Liver (tissue), 9 donors: ENCODE measurements around the gene ADSS2. TPM values are rescaled to one million over a fixed set of nuclear protein-coding genes. Genes with fewer than 3 reads are reported as not detected.
A peak's percentile ranks its signal among the peaks of the same experiment; 100 is the strongest.

Experiments used
- DNase-seq: peaks from one replicate; pipeline ENCODE4 v3.0.0-alpha.2; 2017; ENCODE audit warnings: low spot score
- H3K27ac ChIP-seq, 2 donors: one replicate each; pipeline ENCODE4 v1.7.0; 2013; ENCODE audit warnings: inconsistent platforms in 2 of 2, low read length in 2 of 2, control low read depth in 1 of 2, low read depth in 1 of 2, mild to moderate bottlenecking in 1 of 2
- H3K27me3 ChIP-seq, 4 donors: one replicate each; pipeline versions ENCODE4 v1.6.1 to v1.7.0; 2013; ENCODE audit warnings: low read length in 3 of 4, inconsistent platforms in 1 of 4, mild to moderate bottlenecking in 1 of 4, moderate library complexity in 1 of 4; ENCODE audit not compliant: control insufficient read depth in 4 of 4, insufficient read depth in 4 of 4
- H3K36me3 ChIP-seq, 4 donors: one replicate each; pipeline versions ENCODE4 v1.6.1 to v1.7.0; 2013; ENCODE audit warnings: low read length in 3 of 4, mild to moderate bottlenecking in 3 of 4, low read depth in 1 of 4, moderate library complexity in 1 of 4; ENCODE audit not compliant: control insufficient read depth in 4 of 4, insufficient read depth in 3 of 4
- H3K4me1 ChIP-seq, 4 donors: one replicate each; pipeline versions ENCODE4 v1.6.1 to v1.7.0; 2013; ENCODE audit warnings: low read length in 3 of 4, mild to moderate bottlenecking in 3 of 4, moderate library complexity in 1 of 4; ENCODE audit not compliant: control insufficient read depth in 4 of 4, insufficient read depth in 4 of 4
- H3K4me3 ChIP-seq, 3 donors: one replicate each; pipeline versions ENCODE4 v1.6.1 to v1.7.0; 2013; ENCODE audit warnings: low read length in 3 of 3, control low read depth in 1 of 3, low read depth in 1 of 3, mild to moderate bottlenecking in 1 of 3
- H3K9ac ChIP-seq, 2 donors: one replicate each; pipeline ENCODE4 v1.7.0; 2013; ENCODE audit warnings: low read length in 2 of 2, mild to moderate bottlenecking in 2 of 2, moderate library complexity in 2 of 2, control low read depth in 1 of 2, low read depth in 1 of 2
- H3K9me3 ChIP-seq, 4 donors: one replicate each; pipeline versions ENCODE4 v1.6.1 to v1.7.0; 2013; ENCODE audit warnings: low read length in 3 of 4; ENCODE audit not compliant: control insufficient read depth in 4 of 4
- ATF3 ChIP-seq: IDR thresholded peaks from 2 replicates; pipeline ENCODE4 v1.6.1; 2016; ENCODE audit warnings: antibody characterized with exemption
- CTCF ChIP-seq: fragments of 150-350 bp; IDR thresholded peaks from 2 replicates; pipeline ENCODE4 v1.5.1; 2017; ENCODE audit warnings: improper control_type of control experiment, low read depth, low read length; ENCODE audit not compliant: missing input control
- EGR1 ChIP-seq, 2 donors: IDR thresholded peaks; 2 replicates each; pipeline ENCODE4 v1.6.1; 2016 to 2018; ENCODE audit warnings: antibody characterized with exemption in 2 of 2, low read depth in 2 of 2
- FOXA1 ChIP-seq: IDR thresholded peaks from 2 replicates; pipeline ENCODE4 v1.6.1; 2016; ENCODE audit warnings: antibody characterized with exemption
- FOXA2 ChIP-seq: IDR thresholded peaks from 2 replicates; pipeline ENCODE4 v1.6.1; 2016; ENCODE audit warnings: antibody characterized with exemption
- GABPA ChIP-seq, 2 donors: IDR thresholded peaks in 1 of 2; conservative IDR thresholded peaks in 1 of 2; 2 replicates each; pipeline ENCODE4 v1.6.1; 2016; ENCODE audit warnings: antibody characterized with exemption in 2 of 2, mild to moderate bottlenecking in 1 of 2, moderate library complexity in 1 of 2
- HNF4A ChIP-seq, 2 donors: conservative IDR thresholded peaks; 2 replicates each; pipeline ENCODE4 v1.6.1; 2016; ENCODE audit warnings: antibody characterized with exemption in 2 of 2, mild to moderate bottlenecking in 2 of 2
- HNF4G ChIP-seq: IDR thresholded peaks from 2 replicates; pipeline ENCODE4 v1.6.1; 2016; ENCODE audit warnings: antibody characterized with exemption
- JUND ChIP-seq, 2 donors: IDR thresholded peaks; 2 replicates each; pipeline ENCODE4 v1.6.1; 2016; ENCODE audit warnings: antibody characterized with exemption in 2 of 2
- MAX ChIP-seq: IDR thresholded peaks from 2 replicates; pipeline ENCODE4 v1.6.1; 2016; ENCODE audit warnings: antibody characterized with exemption
- NR2F2 ChIP-seq: IDR thresholded peaks from 2 replicates; pipeline ENCODE4 v1.6.1; 2016; ENCODE audit warnings: antibody characterized with exemption
- RAD21 ChIP-seq, 2 donors: IDR thresholded peaks; 2 replicates each; pipeline ENCODE4 v1.6.1; 2016; ENCODE audit warnings: antibody characterized with exemption in 2 of 2, mild to moderate bottlenecking in 2 of 2
- REST ChIP-seq: IDR thresholded peaks from 2 replicates; pipeline ENCODE4 v1.6.1; 2016; ENCODE audit warnings: antibody characterized with exemption, mild to moderate bottlenecking
- RXRA ChIP-seq, 2 donors: IDR thresholded peaks; 2 replicates each; pipeline ENCODE4 v1.6.1; 2017 to 2018; ENCODE audit warnings: antibody characterized with exemption in 2 of 2, mild to moderate bottlenecking in 1 of 2
- SP1 ChIP-seq: IDR thresholded peaks from 2 replicates; pipeline ENCODE4 v1.6.1; 2018; ENCODE audit warnings: antibody characterized with exemption, mild to moderate bottlenecking
- TAF1 ChIP-seq: conservative IDR thresholded peaks from 2 replicates; pipeline ENCODE4 v1.6.1; 2016; ENCODE audit warnings: antibody characterized with exemption, mild to moderate bottlenecking
- YY1 ChIP-seq: IDR thresholded peaks from 2 replicates; pipeline ENCODE4 v1.6.1; 2016; ENCODE audit warnings: antibody characterized with exemption, mild to moderate bottlenecking
- ZBTB33 ChIP-seq: IDR thresholded peaks from 2 replicates; pipeline ENCODE4 v1.6.1; 2016; ENCODE audit warnings: antibody characterized with exemption
- WGBS: extraction: QIAGEN DNeasy Blood & Tissue Kit; methylation state at CpG from one replicate; pipeline ENCODE4 v1.1.7; 2013; 5-methylcytosine and 5-hydroxymethylcytosine counted together
- polyA plus RNA-seq, 2 donors: library from polyadenylated mRNA; stranded (reverse) in 1 of 2; unstranded in 1 of 2; fragments of 200-250 nt in 1 of 2; fragments of >200 nt in 1 of 2; fragmentation: Nextera tagmentation in 1 of 2; extraction: Ambion mirVana in 1 of 2; gene quantifications; one replicate each; pipeline versions ENCODE4 v1.2.1 to v1.2.3, GENCODE V29; 2013 to 2015
- total RNA-seq, 2 donors: library from RNA; depleted of rRNA; stranded (reverse); fragments of >200 nt; gene quantifications; one replicate each; pipeline ENCODE4 v1.2.3, GENCODE V29; 2014
- donor health status: healthy.
- donor health status: healthy.
- donor health status: healthy.
- donor health status: healthy.
- donor health status: healthy.

The ADSS2 gene
- total and polyA plus RNA-seq, 4 donors: 7.3 to 17.3 (median 12.6) TPM

- peak; percentile 98 for DNase-seq
- no peak for TF ChIP-seq NR2F2
- peak; percentile 76 for TF ChIP-seq SP1
- TF ChIP-seq CTCF: peak; percentile 49
- peak; percentile 59 to 63 for TF ChIP-seq RAD21 (IDR thresholded peaks at IDR 0.05)
- peak in 1 of 2 donors; percentile 38 for TF ChIP-seq JUND (IDR thresholded peaks at IDR 0.05)
- TF ChIP-seq EGR1 (IDR thresholded peaks at IDR 0.05; ENCODE audit: low read depth in 2 of 2): peak in 1 of 2 donors; percentile 38
- TF ChIP-seq ZBTB33: peak; percentile 98
- TF ChIP-seq REST: peak; percentile 76
- TF ChIP-seq GABPA (IDR thresholded peaks at IDR 0.05 in 1 of 2, conservative IDR thresholded peaks at IDR 0.05 in 1 of 2): peak in 1 of 2 donors; percentile 82
- TF ChIP-seq HNF4A (conservative IDR thresholded peaks at IDR 0.05): no peak
- TF ChIP-seq ATF3: no peak
- TF ChIP-seq RXRA (IDR thresholded peaks at IDR 0.05): peak; percentile 13 to 42
- TF ChIP-seq MAX: peak; percentile 80
- no peak for TF ChIP-seq TAF1
- TF ChIP-seq YY1: peak; percentile 94
- TF ChIP-seq FOXA1: no peak
- no peak for TF ChIP-seq HNF4G
- TF ChIP-seq FOXA2: peak; percentile 20
- H3K4me1 ChIP-seq: peaks cover 3 to 18% (median 11%) of the 10 kb centered on the region in 4 donors
- no peaks in the 10 kb centered on the region for H3K9me3 ChIP-seq
- no peaks in the 10 kb centered on the region for H3K36me3 ChIP-seq
- H3K27me3 ChIP-seq: no peaks in the 10 kb centered on the region
- H3K9ac ChIP-seq: peak overlapping the region; percentile 43 to 47
- peak overlapping the region; percentile 88 for H3K27ac ChIP-seq
- 6% methylated on average over 47 of the region's 47 CpGs for WGBS
- H3K4me3 ChIP-seq: peak overlapping the region; percentile 48 to 73 (median 49)
Observed at GRCh38 chr1:244451951-244452795, 464 bp upstream of the ADSS2 start.
